ENCODE results near the gene MC5R. TPM values are rescaled to one million over a fixed set of nuclear protein-coding genes. Genes with fewer than 3 reads are reported as not detected.
"Not testable (repeated sequence)": the region's sequence is repeated elsewhere in the genome, so short reads cannot be mapped to it uniquely, and the experiment has no call there.

Gene MC5R
- total RNA-seq, 1 donor from 2014 or later, result 0.74 TPM

DNA sequence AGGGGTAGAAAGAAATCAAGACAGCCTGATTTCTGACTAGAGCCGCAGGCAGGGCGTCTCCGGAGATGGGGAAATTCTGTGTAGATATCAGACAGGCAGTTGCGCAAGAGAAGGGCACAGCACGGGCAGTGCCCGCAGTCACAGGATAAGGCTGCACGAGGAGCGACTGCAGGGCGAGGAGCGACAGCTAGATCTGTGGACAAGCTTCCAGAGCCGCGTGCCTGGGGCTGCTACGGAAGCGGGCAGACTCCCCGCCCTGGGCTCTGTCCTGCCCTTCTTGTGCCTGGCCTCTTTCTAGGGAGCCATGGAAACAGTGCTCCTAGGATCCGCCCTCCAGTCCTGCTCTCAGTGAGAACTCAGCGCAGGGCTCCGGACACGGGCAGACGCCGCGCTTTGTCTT, 12.6 kb downstream of the MC5R start:
- no peak for TF ChIP-seq POLR2AphosphoS5 (IDR thresholded peaks at IDR 0.05; ENCODE audit: insufficient read depth in 1 of 2, low read depth in 1 of 2)
- no peak for TF ChIP-seq POLR2A (IDR thresholded peaks at IDR 0.05)
- TF ChIP-seq, protein P1, sequence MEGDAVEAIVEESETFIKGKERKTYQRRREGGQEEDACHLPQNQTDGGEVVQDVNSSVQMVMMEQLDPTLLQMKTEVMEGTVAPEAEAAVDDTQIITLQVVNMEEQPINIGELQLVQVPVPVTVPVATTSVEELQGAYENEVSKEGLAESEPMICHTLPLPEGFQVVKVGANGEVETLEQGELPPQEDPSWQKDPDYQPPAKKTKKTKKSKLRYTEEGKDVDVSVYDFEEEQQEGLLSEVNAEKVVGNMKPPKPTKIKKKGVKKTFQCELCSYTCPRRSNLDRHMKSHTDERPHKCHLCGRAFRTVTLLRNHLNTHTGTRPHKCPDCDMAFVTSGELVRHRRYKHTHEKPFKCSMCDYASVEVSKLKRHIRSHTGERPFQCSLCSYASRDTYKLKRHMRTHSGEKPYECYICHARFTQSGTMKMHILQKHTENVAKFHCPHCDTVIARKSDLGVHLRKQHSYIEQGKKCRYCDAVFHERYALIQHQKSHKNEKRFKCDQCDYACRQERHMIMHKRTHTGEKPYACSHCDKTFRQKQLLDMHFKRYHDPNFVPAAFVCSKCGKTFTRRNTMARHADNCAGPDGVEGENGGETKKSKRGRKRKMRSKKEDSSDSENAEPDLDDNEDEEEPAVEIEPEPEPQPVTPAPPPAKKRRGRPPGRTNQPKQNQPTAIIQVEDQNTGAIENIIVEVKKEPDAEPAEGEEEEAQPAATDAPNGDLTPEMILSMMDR (IDR thresholded peaks at IDR 0.05), result no peak
- intact Hi-C loops (cut with DNase I), result no loop called here

DNA sequence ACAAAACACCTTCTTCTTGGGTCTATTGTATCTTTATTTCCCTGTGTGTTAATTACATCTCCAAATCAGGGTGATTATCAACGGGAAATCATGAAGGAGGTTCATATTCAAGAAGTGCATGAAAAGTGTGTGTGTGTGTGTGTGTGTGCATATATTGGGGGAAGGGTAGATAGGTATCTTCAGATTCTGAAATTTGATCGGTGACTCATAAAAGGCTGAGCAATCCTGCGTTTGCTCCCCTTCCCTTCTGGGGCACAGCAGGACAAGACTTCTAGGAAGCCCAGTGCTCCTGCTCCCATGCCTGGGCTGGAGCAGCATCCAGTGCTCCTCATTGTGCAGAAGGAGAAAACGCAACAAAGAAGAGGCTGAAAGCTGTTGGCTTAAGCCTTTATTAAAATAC, 25.8 kb downstream of the MC5R start:
- no peaks in the 10 kb centered on the region for H3K4me1 ChIP-seq
- H3K36me3 ChIP-seq, result no peaks in the 10 kb centered on the region
- no peak overlapping the region for H3K4me3 ChIP-seq
- intact Hi-C loops (cut with DNase I), result no loop called here
- no peaks in the 10 kb centered on the region for H3K27me3 ChIP-seq
- no peaks in the 10 kb centered on the region for H3K9me3 ChIP-seq
- TF ChIP-seq, protein P1 (IDR thresholded peaks at IDR 0.05), result no peak
- TF ChIP-seq POLR2AphosphoS5 (IDR thresholded peaks at IDR 0.05; ENCODE audit: insufficient read depth in 1 of 2, low read depth in 1 of 2) (no peak), POLR2A (IDR thresholded peaks at IDR 0.05) (no peak)
- no peak for DNase-seq (ENCODE audit: extremely low spot score in 2 of 2)
- no peak overlapping the region for H3K27ac ChIP-seq

More for the DNA sequence above, 12.6 kb downstream of the MC5R start:
- Histone ChIP-seq H3K27me3 (no peaks in the 10 kb centered on the region), H3K36me3 (no peaks in the 10 kb centered on the region), H3K4me1 (no peaks in the 10 kb centered on the region), H3K4me3 (no peak overlapping the region), H3K9me3 (no peaks in the 10 kb centered on the region), H3K27ac (no peak overlapping the region)
- no peak for DNase-seq (ENCODE audit: extremely low spot score in 2 of 2)

DNA sequence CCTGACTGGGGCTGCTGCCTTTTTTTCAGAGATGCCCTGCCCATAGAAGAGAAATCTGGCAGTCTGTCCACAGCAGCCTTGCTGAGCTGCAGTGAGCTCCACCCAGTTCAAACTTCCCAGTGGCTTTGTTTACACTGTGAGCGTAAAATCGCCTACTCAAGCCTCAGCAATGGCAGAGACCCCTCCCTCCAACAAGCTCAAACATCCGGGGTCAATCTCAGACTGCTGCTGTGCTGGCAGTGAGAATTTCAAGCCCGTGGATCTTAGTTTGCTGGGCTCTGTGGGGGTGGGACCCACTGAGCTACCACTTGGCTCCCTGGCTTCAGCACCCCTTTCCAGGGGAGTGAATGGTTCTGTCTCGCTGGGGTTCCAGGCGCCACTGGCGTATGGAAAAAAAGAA, 38.9 kb downstream of the MC5R start:
- H3K27me3 ChIP-seq; intact Hi-C loops (cut with DNase I); DNase-seq (ENCODE audit: extremely low spot score in 2 of 2); H3K36me3 ChIP-seq; H3K27ac ChIP-seq; H3K4me3 ChIP-seq; H3K4me1 ChIP-seq; H3K9me3 ChIP-seq: not testable (repeated sequence)

DNA sequence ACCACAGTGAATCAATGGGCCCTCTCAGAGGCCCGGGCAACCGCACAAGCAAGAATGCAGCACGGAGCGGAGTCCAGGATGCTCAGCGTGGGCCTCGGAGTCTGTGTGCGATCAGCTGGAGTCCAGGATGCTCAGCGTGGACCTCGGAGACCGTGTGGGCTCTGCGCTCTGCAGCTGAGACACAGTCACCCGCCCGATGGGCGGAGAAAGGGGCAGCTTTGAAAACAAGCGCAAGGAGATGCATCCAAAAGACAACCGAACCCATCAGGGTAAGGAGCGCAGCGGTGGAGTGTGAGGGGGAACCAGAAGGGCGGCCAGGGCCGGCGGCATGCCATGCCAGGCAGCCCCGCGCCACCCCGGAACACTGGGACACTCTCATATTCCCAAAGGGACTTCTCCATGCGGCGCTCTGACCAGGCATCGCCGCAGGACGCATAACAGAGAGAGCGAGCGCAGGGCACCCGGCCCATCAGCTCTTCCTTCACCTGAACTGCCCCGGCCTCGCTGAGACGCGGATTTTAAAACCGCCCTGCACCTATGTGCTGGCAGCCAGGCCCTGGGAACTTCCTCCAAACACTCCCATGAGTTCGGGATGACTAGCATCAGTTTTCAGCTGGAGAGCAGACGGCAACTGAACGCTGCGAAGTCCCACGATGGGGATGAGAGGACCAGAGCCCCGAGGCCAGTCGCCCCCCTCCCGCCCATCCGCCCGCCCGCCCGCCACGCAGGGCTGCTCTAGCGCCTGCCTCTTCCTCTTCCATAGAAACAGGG, 44.7 kb downstream of the MC5R start:
- TF ChIP-seq POLR2A (IDR thresholded peaks at IDR 0.05), result no peak
- TF ChIP-seq, protein P1 (IDR thresholded peaks at IDR 0.05), result no peak
- no peak for TF ChIP-seq POLR2AphosphoS5 (IDR thresholded peaks at IDR 0.05; ENCODE audit: insufficient read depth in 1 of 2, low read depth in 1 of 2)
- Histone ChIP-seq H3K27ac (no peak overlapping the region), H3K4me1 (no peaks in the 10 kb centered on the region), H3K4me3 (no peak overlapping the region), H3K27me3 (no peaks in the 10 kb centered on the region), H3K36me3 (no peaks in the 10 kb centered on the region), H3K9me3 (no peaks in the 10 kb centered on the region)
- intact Hi-C loops (cut with DNase I), result no loop called here
- DNase-seq (ENCODE audit: extremely low spot score in 2 of 2), result no peak

DNA sequence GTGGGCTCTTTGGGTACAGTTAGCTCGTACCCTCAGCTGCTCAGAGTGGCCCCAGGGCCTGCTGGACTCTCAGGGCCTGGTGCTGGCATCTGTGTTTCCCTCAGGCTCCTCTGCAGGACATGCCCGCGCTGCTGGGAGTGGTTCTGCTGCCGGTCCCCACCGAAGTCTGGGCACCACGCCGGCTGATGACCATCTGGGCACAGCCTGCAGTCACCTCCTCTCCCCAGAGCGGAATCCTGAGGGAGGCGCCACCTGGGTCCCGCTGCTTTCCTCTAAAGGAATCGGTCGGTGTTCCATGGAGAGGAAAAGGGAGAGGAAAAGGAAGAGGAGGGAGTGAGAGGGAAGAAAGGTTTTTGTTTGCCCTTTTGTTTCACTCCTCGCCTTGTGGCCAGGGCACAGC, 47.8 kb downstream of the MC5R start:
- intact Hi-C loops (cut with DNase I), result no loop called here
- Histone ChIP-seq H3K4me3 (no peak overlapping the region), H3K27ac (no peak overlapping the region), H3K36me3 (no peaks in the 10 kb centered on the region), H3K9me3 (no peaks in the 10 kb centered on the region), H3K4me1 (no peaks in the 10 kb centered on the region), H3K27me3 (no peaks in the 10 kb centered on the region)
- TF ChIP-seq POLR2A (IDR thresholded peaks at IDR 0.05), result no peak
- TF ChIP-seq POLR2AphosphoS5 (IDR thresholded peaks at IDR 0.05; ENCODE audit: insufficient read depth in 1 of 2, low read depth in 1 of 2), result no peak
- TF ChIP-seq, protein P1 (IDR thresholded peaks at IDR 0.05), result no peak
- no peak for DNase-seq (ENCODE audit: extremely low spot score in 2 of 2)

All from vagina (tissue), 2 donors.